Measurements from ENCODE around the gene POLN. TPM values are rescaled to one million over a fixed set of nuclear protein-coding genes. Genes with fewer than 3 reads are reported as not detected.

Gene POLN
- total RNA-seq, 1 donor: 2.9 TPM

DNA sequence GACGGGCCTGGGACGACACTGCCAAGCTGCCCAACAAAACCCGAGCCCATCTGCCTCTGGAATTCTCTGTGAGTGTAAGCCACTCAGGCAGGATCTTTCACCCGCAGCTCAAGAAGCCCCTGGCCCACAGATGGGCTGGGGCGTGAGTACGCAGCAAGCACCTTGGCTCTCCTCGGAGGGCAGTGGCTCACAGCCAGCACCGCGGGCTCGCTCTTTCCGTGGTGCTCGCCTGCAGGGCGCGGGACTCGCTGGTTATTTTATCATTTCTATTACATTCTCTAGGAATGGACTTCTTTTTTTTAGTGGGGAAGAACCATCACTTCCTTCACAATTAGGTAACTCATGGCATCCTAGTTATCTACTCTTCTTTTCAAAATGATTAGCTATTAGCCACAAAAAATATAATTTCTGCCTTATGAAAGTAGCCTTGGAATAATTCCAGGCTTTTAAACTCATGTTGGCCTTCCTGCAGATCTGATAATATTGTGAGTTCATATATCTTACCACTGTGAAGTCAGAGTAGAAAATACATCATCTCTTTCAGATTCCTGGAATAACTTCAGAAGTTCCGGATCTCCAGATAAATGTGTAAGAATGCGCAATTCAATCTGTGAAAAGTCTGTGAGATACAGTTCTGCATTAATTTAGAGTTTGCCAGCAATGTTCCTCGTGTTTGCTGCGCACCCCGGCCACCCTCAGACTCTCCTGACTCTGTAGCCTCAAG is 114.2 kb downstream of the POLN start:
- no peak for DNase-seq (ENCODE audit: insufficient read length, low spot score, missing footprints)
- no peaks in the 10 kb centered on the region for H4K20me1 ChIP-seq (ENCODE audit: insufficient read depth, low read length)
- no peak overlapping the region for H3K27ac ChIP-seq (ENCODE audit: low read depth, low read length)
- TF ChIP-seq, protein P1, sequence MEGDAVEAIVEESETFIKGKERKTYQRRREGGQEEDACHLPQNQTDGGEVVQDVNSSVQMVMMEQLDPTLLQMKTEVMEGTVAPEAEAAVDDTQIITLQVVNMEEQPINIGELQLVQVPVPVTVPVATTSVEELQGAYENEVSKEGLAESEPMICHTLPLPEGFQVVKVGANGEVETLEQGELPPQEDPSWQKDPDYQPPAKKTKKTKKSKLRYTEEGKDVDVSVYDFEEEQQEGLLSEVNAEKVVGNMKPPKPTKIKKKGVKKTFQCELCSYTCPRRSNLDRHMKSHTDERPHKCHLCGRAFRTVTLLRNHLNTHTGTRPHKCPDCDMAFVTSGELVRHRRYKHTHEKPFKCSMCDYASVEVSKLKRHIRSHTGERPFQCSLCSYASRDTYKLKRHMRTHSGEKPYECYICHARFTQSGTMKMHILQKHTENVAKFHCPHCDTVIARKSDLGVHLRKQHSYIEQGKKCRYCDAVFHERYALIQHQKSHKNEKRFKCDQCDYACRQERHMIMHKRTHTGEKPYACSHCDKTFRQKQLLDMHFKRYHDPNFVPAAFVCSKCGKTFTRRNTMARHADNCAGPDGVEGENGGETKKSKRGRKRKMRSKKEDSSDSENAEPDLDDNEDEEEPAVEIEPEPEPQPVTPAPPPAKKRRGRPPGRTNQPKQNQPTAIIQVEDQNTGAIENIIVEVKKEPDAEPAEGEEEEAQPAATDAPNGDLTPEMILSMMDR (IDR thresholded peaks at IDR 0.05; ENCODE audit: extremely low read depth, low read depth, low read length): no peak
- H3K27me3 ChIP-seq (ENCODE audit: insufficient read depth, low read length): no peaks in the 10 kb centered on the region
- H3K4me2 ChIP-seq (ENCODE audit: insufficient read depth, low read length): no peak overlapping the region
- no peaks in the 10 kb centered on the region for H3K79me2 ChIP-seq (ENCODE audit: insufficient read depth, low read length)
- no peaks in the 10 kb centered on the region for H3K4me1 ChIP-seq (ENCODE audit: insufficient read depth, low read length)
- H3K36me3 ChIP-seq (ENCODE audit: insufficient read depth, low read length): no peaks in the 10 kb centered on the region
- no peak overlapping the region for H3K4me3 ChIP-seq (ENCODE audit: insufficient read depth, low read length)
- no peaks in the 10 kb centered on the region for H3K9me3 ChIP-seq (ENCODE audit: low read depth, low read length)
- no peak overlapping the region for H2AFZ ChIP-seq (ENCODE audit: low read length)

DNA sequence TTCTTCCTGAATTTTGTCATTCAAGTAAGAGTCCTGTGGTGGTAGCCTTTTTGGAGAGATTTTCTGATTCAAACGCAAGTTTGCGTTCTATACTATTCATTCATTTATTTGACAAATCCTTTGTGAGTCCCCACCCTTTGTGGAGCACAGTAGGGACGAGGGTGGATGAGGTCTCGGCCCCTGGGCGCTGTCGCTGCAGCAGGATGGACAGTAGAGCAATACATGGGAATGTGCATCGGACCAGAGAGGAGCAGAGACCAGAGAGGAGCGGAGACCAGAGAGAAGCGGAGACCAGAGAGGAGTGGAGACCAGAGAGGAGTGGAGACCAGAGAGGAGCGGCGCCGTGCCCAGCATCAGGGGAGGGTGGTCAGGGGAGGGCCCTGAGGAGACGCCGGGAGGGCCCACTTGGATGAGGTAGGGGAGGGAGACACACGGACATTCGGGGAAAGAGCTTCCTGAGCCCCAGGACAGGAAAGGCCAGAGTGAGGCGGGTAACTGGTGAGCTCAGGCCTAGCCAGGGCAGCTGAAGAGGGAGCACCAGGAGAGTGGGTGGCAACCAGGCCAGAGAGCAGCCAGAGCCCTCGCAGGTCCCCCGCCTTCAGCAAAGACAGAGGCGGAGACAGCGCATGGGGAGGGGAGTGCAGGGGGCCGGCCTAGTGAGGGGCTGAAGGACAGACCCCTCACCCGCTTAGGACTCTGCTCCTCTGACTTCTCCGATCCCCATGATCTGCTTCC is 115.4 kb downstream of the POLN start:
- Histone ChIP-seq H3K36me3 (ENCODE audit: insufficient read depth, low read length) (no peaks in the 10 kb centered on the region), H3K4me2 (ENCODE audit: insufficient read depth, low read length) (no peak overlapping the region), H2AFZ (ENCODE audit: low read length) (no peak overlapping the region), H3K27ac (ENCODE audit: low read depth, low read length) (no peak overlapping the region), H3K79me2 (ENCODE audit: insufficient read depth, low read length) (no peaks in the 10 kb centered on the region), H3K9me3 (ENCODE audit: low read depth, low read length) (no peaks in the 10 kb centered on the region), H3K4me3 (ENCODE audit: insufficient read depth, low read length) (no peak overlapping the region), H3K27me3 (ENCODE audit: insufficient read depth, low read length) (no peaks in the 10 kb centered on the region), H3K4me1 (ENCODE audit: insufficient read depth, low read length) (no peaks in the 10 kb centered on the region), H4K20me1 (ENCODE audit: insufficient read depth, low read length) (no peaks in the 10 kb centered on the region)
- no peak for DNase-seq (ENCODE audit: insufficient read length, low spot score, missing footprints)
- TF ChIP-seq, protein P1 (IDR thresholded peaks at IDR 0.05; ENCODE audit: extremely low read depth, low read depth, low read length): no peak

DNA sequence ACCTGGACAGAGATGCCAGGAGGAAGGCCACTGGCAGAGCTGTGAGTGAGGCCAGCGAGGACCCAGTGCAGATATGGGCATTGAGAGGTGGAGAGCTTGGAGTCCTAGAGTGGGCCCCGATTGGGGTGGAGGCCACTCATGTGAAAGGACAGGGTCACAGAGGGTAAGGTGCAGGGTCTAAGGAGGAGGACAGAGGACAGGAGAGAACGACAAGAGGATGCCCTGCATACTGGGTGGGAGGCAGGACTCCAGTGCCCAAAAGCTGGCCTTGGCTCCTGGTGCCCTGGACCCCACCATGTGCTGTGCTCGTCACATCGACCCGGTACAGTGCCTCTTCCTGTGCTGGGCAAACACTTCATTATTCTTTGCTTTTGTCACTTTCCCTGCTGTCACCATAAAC is 116.1 kb downstream of the POLN start:
- Histone ChIP-seq H3K36me3 (ENCODE audit: insufficient read depth, low read length) (no peaks in the 10 kb centered on the region), H4K20me1 (ENCODE audit: insufficient read depth, low read length) (no peaks in the 10 kb centered on the region), H3K27ac (ENCODE audit: low read depth, low read length) (no peak overlapping the region), H3K9me3 (ENCODE audit: low read depth, low read length) (no peaks in the 10 kb centered on the region), H3K4me3 (ENCODE audit: insufficient read depth, low read length) (no peak overlapping the region), H3K4me1 (ENCODE audit: insufficient read depth, low read length) (no peaks in the 10 kb centered on the region), H3K4me2 (ENCODE audit: insufficient read depth, low read length) (no peak overlapping the region), H2AFZ (ENCODE audit: low read length) (no peak overlapping the region), H3K27me3 (ENCODE audit: insufficient read depth, low read length) (no peaks in the 10 kb centered on the region), H3K79me2 (ENCODE audit: insufficient read depth, low read length) (no peaks in the 10 kb centered on the region)
- TF ChIP-seq, protein P1 (IDR thresholded peaks at IDR 0.05; ENCODE audit: extremely low read depth, low read depth, low read length): no peak
- no peak for DNase-seq (ENCODE audit: insufficient read length, low spot score, missing footprints)

DNA sequence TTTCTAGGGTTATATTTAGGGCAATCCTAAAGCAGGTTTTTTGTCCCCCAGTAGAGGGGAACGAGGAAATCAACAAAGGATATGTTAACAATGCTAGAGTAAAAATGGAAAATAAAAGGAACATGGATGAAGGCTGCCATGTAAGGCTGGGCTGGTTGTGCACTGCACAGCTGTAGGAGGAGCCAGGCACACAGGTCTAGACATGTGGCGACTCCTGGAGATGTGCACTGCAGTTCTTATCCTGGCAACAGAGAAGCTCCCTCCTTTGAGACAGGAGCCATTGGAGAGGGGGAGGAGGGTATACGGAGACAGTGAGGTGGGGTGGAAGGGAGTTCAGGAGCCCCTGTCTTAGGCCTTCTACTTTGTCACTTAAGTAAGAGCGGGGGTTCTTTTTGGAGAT is 116.9 kb downstream of the POLN start:
- no peak overlapping the region for H2AFZ ChIP-seq (ENCODE audit: low read length)
- no peaks in the 10 kb centered on the region for H4K20me1 ChIP-seq (ENCODE audit: insufficient read depth, low read length)
- no peaks in the 10 kb centered on the region for H3K79me2 ChIP-seq (ENCODE audit: insufficient read depth, low read length)
- H3K27ac ChIP-seq (ENCODE audit: low read depth, low read length): no peak overlapping the region
- TF ChIP-seq, protein P1 (IDR thresholded peaks at IDR 0.05; ENCODE audit: extremely low read depth, low read depth, low read length): no peak
- no peak for DNase-seq (ENCODE audit: insufficient read length, low spot score, missing footprints)
- H3K4me1 ChIP-seq (ENCODE audit: insufficient read depth, low read length): no peaks in the 10 kb centered on the region
- no peaks in the 10 kb centered on the region for H3K9me3 ChIP-seq (ENCODE audit: low read depth, low read length)
- no peak overlapping the region for H3K4me2 ChIP-seq (ENCODE audit: insufficient read depth, low read length)
- H3K4me3 ChIP-seq (ENCODE audit: insufficient read depth, low read length): no peak overlapping the region
- H3K27me3 ChIP-seq (ENCODE audit: insufficient read depth, low read length): no peaks in the 10 kb centered on the region
- no peaks in the 10 kb centered on the region for H3K36me3 ChIP-seq (ENCODE audit: insufficient read depth, low read length)
